Activated CD8-positive, alpha-beta memory T cell treated with anti-CD3 and anti-CD28 coated beads, Interleukin-2, amount 50 U/mL, for 4 hours (primary cell): ENCODE measurements around the gene IGSF11.
"Not testable (repeated sequence)": the region's sequence is repeated elsewhere in the genome, so short reads cannot be mapped to it uniquely, and the experiment has no call there.

Source experiments
- DNase-seq: peaks from one replicate; pipeline ENCODE4 v3.0.0-alpha.2; 2020

The IGSF11 gene, protein sequence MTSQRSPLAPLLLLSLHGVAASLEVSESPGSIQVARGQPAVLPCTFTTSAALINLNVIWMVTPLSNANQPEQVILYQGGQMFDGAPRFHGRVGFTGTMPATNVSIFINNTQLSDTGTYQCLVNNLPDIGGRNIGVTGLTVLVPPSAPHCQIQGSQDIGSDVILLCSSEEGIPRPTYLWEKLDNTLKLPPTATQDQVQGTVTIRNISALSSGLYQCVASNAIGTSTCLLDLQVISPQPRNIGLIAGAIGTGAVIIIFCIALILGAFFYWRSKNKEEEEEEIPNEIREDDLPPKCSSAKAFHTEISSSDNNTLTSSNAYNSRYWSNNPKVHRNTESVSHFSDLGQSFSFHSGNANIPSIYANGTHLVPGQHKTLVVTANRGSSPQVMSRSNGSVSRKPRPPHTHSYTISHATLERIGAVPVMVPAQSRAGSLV

DNA sequence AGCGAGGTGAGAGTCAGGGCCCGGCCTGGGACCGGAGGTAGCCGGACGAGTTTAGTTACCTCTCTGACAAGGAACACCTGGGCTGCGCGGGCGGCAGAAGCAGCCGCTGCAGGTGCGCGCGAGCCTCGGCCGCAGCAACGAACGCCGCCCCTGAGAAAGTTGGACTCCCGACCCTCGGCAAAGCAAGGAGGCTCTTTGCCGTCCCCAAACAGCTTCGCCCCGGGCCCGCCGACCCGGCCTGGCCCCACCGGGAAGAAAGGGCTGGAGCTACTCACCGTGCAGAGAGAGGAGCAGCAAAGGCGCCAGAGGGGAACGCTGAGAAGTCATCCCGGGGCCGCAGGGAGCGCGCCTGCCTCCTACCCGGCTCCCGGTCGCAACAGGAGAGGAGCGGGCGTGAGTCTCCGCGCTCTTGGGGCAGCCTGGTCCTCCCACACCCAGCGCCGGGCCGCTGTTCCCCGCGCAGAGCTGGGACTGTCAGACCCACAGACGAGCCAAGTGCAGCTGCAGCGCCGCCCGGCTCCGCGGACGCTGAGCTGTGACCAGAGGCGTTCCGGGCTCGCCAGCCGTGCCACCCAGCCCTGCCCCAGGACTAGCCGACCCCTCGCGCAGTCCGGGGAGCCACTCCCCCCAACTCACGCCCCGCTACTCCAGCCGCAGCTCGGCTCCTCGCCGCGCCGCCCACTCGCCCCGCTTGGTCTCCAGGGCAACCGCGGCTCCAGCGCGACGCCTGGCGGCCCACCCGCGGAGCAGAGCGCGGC, at the start of gene IGSF11:
IGSF11 (minus strand) TSS at position 591 of the 758 bp plus-strand sequence; CDS start at position 327, 264 bp downstream.
- peak; percentile 73 for DNase-seq

DNA sequence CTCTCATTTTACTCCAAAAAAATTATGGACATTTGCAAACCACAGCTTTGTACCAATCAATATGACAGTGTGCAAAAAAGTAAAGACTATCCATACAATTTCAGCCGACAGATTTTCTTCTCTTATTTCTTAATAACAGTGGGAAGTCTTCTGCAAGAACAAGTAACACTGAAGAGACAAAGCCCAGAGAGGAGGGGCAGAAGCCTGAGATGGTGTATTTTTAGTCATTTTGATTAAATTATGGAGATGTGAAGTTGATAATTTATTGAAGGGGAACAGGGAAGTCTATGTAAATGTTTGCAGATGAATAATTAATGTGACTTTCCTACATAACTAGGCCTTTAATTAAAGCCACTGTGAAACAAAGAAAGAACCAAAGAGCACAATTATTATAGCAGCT, 45.7 kb upstream of the IGSF11 start:
- DNase-seq: no peak

DNA sequence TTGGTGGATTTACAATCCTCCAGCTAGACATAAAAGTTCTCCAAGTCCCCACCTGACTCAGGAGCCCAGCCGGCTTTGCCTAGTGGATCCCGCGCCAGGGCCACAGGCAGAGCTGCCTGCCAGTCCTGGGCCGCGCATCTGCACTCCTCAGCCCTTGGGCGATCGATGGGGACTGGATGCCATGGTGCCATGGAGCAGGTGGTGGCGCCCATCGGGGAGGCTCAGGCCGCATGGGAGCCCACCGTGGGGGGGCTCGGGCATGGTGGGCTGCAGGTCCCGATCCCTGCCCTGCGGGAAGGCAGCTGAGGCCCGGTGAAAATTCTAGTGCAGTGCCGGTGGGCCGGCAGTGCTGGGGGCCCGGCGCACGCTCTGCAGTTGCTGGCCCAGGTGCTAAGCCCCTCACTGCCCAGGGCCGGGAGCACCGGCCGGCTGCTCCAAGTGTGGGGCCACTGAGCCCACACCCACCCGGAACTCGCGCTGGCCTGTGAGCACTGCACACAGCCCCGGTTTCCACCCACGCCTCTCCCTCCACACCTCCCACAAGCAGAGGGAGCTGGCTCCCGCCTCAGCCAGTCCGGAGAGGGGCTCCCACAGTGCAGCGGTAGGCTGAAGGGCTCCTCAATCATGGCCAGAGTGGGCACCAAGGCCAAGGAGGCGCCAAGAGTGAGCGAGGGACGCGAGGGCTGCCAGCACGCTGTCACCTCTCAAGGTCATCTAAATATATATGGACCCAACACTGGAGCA, 38.8 kb upstream of the IGSF11 start:
- DNase-seq: no peak

DNA sequence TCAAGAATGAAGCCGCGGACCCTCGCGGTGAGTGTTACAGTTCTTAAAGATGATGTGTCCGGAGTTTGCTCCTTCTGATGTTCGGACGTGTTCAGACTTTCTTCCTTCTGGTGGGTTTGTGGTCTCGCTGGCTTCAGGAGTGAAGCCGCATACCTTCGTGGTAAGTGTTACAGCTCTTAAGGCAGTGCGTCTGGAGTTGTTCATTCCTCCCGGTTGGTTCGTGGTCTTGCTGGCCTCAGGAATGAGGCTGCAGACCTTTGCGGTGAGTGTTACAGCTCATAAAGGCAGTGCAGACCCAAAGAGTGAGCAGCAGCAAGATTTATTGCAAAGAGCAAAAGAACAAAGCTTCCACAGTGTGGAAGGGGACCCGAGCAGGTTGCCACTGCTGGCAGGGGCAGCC, 37.8 kb upstream of the IGSF11 start:
- DNase-seq: not testable (repeated sequence)

DNA sequence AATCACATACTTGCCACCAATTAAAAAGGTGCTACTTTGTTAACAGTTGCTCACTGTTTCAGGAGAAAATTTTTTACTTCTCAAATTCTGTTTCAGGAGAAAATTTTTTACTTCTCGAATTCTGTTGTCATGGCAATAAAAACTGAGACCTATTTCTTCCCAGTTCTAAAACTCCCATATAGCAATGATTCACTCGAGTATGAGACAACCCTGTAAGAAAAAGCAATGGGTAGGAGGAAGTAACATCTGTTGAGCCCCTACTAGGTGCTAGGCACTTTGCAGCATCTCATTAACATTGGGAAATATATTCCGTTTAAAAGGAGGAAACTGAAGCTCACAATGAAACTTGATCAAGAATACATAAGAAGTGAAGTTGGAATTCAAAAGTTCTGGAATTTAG, 35.1 kb upstream of the IGSF11 start:
- no peak for DNase-seq

DNA sequence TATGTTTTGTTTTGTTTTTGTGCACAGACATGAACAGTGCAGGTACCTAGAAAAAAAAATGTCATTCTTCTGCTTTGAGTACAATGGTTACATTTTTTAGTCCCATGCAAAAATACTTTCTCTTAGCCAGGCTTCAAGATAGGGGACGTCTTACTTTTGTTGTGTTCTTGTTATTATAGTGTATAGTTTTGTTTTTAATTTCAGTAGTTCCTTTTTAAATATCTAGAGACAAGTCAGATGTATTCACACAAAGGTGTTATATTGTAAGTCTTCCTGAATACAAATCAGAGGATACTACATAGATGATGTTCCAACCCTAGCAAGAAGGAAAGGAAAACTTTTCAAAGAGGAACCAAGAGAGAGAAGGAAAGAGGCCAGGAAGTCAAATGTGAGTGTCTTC, 28.8 kb upstream of the IGSF11 start:
- DNase-seq: no peak

DNA sequence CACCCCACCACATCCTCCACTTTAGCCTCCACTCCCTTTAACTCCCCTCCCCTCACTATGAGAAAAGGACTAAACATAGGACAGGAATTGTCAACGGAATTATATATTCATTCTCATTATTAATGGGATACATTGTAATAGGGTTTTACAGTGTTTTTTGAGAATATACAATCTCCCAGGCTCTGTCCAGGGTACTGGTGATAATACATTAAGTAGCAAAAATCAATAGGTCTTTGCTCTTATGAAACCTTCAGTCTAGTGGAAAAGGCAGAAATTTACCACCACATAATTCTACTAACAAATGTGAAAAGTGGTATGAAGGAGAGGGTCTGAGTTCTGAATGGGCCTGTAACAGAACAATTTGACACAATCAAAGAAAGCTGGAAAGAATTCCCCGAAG, 28.2 kb upstream of the IGSF11 start:
- no peak for DNase-seq

DNA sequence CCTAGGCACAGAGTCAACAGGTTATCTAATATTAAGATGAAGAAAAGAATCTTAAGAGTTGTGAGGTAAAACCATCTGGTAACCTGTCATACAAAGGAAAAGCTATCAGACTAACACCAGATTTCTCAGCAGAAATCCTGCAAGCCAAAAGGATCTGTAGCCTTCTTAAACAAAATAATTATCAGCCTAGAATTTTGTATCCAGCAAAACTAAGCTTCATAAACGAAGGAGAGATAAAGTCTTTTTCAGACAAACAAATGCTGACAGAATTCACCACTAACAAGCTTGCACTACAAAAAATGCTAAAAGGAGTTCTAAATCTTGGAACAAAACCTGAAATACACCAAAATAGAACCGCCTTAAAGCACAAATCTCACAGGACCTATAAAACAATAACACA, 9.9 kb upstream of the IGSF11 start:
- DNase-seq: no peak

DNA sequence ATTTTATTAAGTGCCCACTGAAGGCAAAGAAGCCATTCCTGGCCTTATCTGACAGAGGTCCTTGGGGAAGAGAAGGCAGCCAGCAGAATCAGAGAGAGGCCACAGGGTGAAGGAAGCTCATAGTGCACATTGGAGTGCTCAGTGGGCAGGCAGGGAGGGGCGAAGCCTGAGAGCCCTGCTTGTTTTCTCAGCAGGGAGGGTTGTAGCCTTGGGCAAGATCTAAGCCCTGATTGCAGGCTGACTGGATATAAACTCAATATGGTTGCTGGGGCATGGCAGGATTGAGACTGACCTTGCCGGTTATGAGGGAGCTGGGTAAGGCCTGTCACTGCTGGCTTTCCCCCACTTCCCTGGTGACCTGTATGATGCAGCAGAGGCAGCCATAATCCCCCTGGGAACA, 7.5 kb upstream of the IGSF11 start:
- no peak for DNase-seq

DNA sequence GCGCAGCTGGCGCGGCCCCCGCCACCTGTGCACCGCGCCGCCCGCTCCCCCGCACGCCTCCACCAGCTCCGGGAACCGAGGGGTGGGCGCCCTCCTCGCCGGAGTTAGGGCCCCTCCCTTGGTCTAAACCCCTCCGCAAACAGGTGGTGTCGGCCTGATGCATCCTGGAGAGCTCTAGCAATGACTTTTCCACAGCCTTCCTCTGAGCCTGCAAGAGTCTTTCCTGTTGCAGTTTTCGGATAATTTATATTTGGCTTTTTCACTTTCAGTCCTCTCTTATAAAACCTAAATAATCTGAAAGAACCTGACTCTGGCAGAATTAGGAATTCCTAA, 334 bp upstream of the IGSF11 start:
- no peak for DNase-seq

DNA sequence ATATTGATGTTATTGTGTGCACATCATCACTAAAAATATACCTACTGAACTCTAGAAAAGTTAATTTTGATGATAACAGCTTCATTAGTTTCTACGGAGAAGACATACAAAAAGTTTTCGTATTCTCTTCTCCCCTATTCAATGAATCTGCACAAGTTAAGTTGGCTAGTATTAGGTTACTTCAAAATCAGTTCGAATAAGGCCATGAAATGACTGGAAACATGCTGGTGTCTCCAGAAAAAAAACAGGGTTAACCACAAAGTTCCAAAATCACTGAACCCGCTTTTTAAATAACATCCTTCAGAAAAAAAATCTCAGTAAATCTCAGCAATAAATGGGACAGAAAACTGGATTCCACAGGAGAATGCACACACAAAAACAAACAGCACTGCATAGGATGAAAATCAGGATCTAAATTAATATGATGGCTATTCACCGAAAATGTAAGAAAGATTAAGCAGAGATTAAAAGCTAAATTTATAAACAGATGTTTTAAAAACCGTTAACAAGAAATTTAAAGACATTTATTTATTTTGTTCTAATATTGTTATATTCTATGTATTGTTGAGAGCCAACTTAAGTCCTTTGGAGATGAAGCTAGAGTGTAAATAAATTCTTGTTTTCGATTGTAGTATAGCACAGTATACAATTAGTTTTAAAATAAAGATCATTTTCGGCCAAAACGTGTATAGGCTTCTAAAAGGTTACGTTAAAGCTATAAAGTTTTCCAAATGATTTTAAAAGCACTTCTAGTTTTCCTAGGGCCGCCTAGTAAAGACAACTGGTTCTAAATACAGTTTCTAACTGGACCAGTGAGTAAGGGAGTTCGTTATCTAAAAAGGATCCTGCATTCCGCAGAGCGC, 1.0 kb downstream of the IGSF11 start:
- no peak for DNase-seq

DNA sequence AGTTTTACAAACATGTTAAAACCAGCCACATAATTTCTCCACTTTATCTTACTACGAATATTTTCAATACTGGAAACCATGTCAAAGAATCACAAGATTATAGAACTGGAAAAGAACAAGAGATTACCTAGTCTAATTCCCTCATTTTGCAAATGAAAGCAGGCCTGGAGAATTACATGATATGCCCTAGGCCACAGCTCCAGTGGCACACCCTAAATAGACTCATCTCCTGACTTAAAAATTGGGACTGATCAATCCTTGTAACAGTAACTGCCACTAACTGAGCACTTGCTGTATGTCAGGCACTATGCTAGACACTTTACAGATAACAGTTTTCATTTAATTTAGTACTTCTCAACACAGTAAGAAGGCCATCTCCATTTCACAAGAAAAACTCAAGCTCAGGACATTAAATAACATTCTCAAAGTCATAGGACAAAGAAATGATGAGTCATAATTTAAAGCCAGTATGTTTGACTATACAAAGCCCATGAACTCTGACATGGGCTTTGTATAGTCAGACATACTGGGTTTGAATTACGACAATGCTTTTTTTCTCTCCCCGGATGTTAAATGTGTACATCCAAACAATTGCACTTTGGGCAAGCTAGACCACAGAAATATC, 9.4 kb downstream of the IGSF11 start:
- no peak for DNase-seq

DNA sequence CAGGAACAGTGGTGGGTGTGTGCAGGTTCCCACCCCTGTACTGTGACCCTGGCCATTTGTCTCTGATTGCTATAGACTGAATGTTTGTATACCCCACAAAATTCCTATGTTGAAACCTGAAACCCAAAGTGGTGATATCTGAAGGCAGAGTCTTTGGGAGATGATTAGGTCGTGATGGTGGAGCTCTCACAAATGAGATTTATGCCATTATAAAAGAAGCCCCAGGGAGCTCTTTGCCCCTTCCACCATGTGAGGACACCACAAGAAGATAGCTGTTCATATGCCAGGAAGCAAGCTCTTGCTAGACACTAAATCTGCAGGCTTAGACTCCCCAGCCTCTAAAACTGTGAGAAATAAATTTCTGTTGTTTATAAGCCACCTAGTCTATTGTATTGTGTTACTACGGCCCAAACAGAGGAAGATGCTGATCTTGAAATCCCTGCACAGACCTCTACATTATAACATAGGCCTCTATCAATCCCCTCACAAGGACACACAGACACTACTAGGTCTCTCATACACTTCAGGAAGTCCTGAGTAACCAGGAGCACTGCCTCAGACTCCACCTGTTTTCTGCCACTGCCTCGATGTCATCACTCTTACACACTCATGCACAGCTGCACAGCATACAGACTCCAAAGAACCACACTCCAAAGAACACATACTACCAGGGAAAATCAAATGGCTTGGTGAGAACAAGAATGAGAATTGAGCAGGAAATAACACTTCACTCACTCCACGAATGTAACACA, 14.7 kb downstream of the IGSF11 start:
- DNase-seq: no peak

DNA sequence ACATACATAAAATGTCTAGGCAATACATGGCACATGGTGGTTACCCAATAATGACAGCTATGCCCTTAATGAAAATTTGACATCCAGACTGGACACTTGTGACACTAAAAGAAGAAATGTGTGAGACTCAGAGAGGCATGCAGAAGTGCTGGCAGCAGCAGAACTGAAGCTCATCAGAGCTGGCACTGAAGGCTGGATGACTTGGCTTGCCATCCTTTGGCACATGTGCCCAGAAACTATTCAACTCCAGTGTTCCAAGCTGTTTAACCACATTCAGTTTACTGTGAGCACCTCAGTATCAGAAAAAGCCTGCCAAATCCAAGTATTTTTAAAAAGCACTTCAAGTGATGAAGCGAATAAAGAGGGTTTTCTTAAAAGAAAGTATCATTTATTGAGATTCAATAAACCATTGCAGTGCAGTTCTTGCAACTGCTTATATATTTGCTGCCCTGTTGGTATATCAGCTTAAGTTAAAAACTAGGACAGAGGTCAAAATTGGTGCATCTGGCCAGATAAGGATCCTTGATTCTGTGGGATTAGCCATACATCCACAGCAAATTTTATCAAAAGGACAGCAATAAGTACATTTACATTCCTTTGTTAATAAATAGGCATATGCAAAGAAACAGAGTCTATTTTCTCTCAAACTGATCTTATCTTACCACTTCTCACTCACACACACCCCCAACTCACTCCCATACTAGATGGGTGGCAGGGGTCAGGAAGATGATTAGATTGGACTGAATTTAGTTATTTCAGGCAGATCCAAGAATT, 15.8 kb downstream of the IGSF11 start:
- DNase-seq: no peak

DNA sequence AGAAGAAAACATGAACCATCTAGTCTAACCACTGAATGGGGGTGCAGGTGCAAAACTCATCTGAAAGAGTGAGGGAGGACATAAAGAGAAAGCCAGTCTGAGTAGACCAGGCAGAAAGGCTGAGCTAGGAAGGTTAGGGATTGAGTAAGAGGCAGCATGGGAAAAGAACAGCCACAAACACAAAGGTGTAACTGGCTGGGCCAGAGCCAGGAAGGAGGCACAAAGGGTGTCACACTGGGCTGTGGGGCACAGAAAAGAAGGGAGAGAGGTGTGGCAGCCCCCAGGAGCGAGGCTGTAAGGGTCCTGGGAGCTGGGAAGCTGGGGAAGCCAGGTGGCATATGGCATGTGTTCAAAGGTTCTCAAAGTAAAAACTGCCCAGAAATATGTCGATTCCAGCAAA, 18.7 kb downstream of the IGSF11 start:
- DNase-seq: no peak

DNA sequence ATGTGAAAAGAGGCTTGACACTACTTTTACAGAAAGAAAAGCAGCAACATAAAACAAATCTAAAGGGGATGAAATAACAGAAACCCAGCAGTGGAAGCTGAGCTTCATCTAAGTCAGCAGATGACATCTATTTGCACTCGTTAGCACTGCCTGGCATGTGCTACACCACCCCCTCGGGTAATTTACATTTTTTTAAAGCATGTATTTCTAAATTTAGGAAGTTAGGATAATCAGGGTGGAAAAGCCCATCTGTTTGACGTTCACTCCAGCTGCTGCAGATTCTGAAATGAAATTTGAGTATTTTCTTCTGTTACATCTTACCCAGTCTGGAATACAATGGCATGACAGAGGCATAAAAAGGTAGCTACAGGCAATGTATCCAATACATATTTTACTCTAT, 20.7 kb downstream of the IGSF11 start:
- DNase-seq: no peak

DNA sequence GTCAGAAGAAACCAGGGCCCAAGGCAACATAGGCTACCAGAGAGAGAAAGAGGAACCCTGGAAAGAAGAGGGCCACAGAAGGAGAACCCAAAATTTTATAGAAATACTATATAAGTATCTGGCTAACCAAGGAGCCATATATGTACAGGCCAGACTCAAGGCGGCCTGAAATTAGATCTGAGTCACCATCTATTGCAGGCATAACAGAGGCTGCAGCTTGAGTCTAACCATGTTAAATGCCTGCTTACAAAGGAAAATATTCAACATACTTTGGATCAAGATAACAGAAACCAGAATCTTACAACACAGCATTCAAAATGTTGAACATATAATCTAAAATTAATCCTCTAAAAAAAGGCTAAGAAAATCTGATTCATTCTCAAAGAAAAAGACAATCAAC, 23.1 kb downstream of the IGSF11 start:
- DNase-seq: no peak

DNA sequence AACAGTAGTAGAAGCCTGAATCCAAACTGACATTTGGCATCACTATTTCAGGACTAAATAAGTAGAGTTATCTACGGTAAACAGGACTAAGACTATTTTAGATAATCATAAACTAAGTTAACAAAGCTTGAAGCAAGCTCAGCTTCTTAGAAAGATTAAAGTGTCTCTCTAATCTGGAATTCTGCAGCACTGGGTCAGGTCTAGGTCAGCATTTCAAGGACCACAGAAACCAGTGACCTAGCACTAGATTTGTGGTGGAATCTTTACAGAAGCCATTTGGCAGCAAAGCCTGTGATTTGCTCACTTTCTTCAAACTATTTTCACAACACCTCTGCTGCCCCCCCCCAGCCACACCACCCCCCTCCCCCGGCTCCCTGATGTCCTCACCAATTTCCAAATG, 37.5 kb downstream of the IGSF11 start:
- DNase-seq: no peak

DNA sequence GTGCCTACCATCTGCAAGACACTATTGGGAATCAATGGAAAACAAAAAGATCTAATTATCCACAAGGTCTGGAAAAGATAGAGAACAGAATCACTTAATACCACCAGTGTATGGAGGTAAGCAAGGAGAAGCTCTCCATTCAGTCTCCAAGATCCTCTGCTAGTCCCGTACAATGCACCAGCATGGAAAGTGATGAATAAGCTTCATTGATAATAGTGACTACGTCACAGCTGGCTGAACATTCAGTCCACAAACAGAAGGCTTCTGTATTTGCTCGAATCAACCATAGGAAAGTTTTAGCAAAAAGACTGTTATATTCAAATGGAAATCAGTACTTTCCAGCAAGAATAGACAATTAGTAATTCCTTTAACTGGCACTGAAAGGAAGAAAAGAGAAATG, 42.9 kb downstream of the IGSF11 start:
- DNase-seq: no peak

DNA sequence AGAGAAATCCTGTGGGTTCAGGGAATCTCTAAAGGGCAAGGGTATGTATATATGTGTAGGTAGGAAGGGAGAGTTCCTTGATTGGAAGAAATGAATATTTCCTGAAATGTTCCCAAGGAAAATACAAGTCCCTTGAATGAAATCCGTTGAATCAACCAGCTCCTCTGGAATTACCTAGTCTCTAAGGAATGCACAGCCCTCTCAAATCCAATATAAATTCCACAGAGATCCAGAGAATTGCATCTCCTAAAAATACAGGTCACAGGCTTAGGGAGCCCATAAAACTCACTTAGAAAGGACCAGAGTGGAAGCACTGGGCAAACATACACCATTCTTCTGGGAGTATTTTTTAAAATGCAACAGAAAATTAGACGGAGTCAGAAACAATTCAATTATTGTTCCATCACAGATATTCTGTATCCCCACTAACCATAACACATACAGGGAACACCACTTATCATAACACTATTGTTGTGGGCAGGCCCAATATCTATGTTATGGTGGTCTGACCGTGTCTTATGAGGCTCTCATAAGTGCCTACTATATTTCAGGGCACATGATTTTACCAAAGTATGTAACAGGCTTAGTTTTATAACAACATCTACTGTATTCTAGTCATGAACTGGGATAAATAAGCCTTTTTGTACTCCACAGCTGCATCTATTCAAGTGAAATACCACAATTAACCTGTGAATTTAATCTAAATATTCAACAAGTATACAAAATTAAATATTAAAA, 43.7 kb downstream of the IGSF11 start:
- DNase-seq: no peak
